Keratinocyte (primary cell): ENCODE data around the gene GBP5.

ENCODE experiments used
- CTCF ChIP-seq, 3 experiments: IDR thresholded peaks in 1 of 3; conservative IDR thresholded peaks in 1 of 3; optimal IDR thresholded peaks in 1 of 3; 2 replicates in 2 of 3; 3 replicates in 1 of 3; pipeline versions ENCODE3 to v1.5.1; 2011; ENCODE audit warnings: low read length in 3 of 3, mild to moderate bottlenecking in 3 of 3, moderate library complexity in 2 of 3, control low read depth in 1 of 3, inconsistent platforms in 1 of 3; ENCODE audit not compliant: insufficient read depth in 2 of 3; ENCODE audit errors: extremely low read depth in 1 of 3
- EZH2 ChIP-seq: IDR thresholded peaks from one replicate; pipeline ENCODE4 v1.6.1; 2012; ENCODE audit warnings: inconsistent platforms, mild to moderate bottlenecking, low read length, moderate library complexity

GRCh38 chr1:89288051-89288340 is 15.3 kb upstream of the GBP5 start:
- TF ChIP-seq CTCF (optimal IDR thresholded peaks at IDR 0.05 in 1 of 3, IDR thresholded peaks at IDR 0.05 in 1 of 3, conservative IDR thresholded peaks at IDR 0.05 in 1 of 3; ENCODE audit: extremely low read depth in 1 of 3, insufficient read depth in 2 of 3, low read length in 3 of 3) (no peak), EZH2 (no peak)
